HG02840 (cell line): ENCODE measurements around the gene ABCC1.

Source experiments
- ATAC-seq: cut with Tn5 transposase; IDR thresholded peaks from one replicate; pipeline ENCODE4 v1.9.1; 2021; ENCODE audit warnings: mild to moderate bottlenecking, moderate library complexity, moderate number of reproducible peaks; ENCODE audit not compliant: unreplicated experiment, low FRiP score

ABCC1 gene

DNA sequence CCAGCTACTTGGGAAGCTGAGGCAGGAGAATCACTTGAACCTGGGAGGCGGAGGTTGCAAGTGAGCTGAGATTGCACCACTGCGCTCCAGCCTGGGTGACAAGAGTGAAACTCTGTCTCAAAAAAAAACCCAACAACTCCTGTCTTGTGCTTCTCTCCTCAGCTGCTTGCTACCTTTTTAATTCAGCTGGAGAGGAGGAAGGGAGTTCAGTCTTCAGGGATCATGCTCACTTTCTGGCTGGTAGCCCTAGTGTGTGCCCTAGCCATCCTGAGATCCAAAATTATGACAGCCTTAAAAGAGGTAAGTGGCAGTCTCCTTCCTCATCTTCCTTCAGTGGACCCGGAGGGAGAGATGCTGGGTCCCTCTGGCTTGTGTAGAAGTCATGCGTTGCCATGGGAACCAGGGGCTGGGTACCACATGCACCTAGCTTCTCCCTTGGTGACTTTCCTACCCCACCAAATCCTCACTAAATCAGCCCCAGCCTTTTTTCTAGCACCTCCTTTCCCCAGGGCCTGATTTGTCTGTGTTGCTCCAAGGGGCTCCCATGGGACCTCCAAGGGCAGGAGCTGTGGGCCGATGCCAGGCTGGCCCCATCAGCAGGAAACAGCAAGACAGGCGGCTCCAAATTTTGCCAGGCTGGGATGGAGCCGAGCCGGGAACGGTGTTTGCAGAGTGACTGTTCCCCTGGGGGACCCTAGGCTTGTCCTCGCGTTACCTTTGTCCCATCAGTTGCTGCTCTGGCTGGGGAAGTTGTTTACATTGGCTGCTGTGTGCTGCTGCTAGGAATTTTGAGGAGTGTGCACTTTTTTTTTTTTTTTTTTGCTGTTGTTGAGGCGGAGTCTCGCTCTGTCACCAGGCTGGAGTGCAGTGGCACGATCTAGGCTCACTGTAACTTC, 65.2 kb downstream of the ABCC1 start:
- ATAC-seq, result no peak

DNA sequence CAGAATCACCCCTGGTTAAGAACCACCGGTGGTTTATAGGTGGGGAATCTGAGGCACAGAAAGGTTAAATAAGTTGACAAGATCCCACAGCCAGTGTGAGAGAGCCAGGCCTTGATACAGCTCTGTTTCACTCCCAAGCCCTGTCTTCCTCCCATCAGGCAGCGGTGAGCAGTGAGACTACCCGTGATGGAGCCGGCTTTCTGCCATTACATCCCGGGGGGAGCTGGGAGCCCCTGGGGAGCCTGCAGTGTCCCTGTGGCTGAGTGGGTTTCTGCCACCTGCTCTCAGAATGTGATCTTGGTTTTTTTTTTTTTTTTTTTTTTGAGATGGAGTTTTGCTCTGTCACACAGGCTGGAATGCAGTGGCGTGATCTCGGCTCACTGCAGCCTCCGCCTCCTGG, 66.4 kb downstream of the ABCC1 start:
- ATAC-seq, result no peak

DNA sequence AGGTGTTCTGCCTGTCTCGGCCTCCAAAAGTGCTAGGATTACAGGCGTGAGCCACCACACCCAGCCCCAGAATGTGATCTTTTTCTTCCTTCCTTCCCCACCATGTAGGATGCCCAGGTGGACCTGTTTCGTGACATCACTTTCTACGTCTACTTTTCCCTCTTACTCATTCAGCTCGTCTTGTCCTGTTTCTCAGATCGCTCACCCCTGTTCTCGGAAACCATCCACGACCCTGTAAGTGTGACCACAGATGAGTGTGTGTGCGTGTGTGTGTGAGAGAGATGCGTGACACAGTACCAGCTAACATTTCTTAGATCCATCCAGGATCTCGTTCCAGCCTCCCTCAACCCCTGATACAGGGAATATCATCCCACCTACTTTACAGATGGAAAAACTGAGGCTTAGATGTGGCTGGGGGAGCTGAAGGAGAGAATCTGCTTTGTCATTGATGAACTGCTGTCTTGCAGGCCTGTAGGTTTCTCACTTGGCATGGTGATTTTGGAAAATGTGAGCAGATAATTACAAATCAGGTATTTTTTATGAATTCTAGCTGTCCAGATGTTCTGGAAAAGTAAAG, 67.1 kb downstream of the ABCC1 start:
- ATAC-seq, result no peak

DNA sequence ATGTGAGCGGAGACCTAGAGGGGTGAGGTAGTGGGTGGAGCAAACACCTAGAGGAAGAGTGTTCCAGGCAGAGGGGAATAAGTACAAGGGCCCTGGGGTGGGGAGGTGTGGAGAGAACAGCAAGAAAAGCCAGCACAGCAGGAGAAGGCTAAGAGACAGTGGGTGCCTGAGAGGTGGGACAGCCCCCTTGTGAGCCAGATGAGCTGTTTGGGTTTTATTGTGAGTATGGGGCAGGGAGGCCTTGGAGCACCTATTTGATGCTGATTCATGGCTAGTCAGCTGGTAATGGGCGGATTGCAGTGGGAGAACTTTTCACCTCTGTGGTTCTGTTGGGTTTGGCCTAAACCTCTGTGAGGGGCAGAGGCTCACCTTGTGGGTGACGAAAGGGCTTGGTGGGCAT, 68.4 kb downstream of the ABCC1 start:
- no peak for ATAC-seq

DNA sequence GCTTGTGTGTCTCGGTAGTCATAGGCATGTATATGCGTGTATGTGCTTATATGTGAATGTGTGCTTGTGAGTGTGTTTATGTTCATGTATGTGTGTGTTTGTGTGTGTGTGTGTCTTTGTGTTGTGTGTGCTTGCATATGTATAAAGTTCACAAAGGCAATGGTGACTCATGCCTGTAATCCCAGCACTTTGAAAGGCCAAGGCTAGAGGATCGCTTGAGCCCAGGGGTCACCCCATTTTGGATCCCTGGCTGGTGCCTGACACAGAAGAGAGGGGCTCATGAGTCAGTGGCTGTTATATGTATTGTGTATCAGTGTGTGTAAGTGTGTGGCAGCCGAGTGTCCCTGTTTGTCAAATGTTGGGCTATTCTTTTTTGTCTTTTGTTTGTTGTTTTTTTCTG, 69.3 kb downstream of the ABCC1 start:
- no peak for ATAC-seq

DNA sequence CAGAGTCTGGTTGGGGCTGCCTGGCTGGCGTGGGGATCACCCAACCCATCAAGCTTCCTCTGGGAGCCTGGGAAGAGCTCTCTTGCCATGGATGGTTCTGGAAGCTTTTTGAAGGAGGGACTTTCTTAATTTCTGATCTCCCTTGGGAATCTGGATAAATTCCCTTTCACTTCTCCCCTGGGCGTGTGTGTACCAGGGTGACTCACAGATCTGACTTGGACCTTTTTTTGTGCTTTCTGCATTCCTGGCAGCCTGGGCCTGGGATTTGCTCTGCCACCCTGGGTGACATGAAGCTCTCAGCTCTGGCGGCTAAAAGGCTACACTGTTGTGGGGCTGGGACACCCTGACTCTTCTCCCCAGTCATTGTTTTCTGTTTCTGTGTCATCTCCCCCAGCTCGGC, 70.1 kb downstream of the ABCC1 start:
- ATAC-seq, result no peak

DNA sequence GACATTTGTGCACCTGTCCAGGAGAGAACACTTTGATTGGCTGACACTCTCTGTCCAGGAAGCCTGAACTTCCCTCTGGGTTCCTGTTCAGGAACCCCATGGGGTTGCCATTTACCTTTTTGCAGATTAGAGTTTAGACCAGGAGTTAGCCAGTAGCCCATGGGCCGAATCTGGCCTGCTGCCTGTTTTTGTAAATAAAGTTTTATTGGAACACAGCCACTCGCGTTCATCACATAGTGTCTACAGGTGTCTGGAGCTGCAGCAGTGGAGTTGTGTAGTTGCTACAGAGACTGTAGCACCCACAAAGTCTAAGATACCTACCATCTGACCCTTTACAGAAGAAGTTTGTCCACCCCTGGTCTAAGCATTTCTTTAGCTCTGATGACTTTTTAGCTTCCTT, 70.9 kb downstream of the ABCC1 start:
- ATAC-seq, result no peak

DNA sequence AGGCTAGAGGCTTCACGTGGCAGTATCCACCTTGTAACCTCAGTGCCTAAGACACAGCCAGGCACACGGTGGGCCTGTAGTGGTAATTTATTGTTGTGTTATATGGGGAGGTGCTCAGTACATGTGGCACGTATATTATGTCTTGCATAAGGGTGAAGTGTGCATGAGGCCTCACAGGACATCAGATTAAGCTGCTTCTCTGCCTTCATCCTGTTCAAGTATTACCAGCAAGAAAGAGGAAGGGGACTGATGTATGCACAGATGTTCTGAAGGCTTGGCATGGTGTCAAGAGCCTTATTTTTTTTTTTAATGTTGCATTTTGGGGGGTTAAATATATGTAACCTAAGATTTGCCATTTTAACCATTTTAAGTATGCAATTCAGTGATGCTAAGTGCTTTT, 71.6 kb downstream of the ABCC1 start:
- ATAC-seq, result no peak

DNA sequence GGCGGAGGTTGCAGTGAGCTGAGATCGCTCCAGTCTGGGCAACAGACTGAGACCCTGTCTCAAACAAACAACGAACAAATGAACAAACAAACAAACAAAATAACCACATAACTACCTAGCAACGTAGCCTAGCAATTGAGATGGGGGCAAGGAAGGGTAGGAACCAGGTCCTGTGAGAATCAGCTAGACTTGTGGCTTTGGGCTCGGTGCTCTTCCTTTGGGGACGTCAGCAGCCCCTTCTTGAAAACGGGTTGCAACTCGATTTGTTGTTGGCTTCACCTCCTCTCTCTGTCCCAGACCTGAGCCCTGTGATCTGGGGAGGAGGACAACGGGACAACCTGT, 72.2 kb downstream of the ABCC1 start:
- ATAC-seq, result no peak

DNA sequence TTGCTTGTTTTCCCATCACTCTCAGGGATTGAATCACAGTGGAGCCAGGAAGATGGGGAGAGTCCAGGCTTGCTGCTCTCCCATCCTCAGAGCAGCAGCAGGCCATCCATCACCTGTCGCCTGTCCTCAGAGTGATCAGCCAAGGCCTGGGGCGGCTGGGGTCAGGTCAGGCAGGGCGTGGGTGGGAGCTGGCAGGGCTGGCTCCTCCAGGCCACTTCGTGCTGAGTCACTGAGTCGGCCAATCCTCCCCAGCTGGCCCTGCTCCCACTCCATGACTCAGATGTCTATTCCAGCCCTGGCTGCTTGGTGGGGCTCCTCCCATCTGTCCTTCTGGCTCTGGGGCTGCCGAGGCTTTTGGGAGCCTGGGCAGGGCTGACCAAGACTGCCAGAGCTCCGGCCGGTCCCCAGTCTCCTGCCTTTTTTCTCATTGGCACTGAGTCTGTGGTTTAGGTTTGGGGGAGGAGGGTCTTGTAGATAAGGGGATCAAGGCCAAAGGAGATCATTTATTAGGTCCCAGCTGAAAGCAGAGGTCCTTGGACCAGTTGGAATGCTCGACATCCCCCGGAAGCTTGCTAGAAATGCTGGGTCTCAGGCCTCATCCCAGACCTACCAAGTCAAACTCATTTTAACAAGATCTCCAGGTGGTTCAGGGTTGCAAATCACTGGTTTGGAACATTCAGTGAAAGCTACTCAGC, 72.7 kb downstream of the ABCC1 start:
- no peak for ATAC-seq

DNA sequence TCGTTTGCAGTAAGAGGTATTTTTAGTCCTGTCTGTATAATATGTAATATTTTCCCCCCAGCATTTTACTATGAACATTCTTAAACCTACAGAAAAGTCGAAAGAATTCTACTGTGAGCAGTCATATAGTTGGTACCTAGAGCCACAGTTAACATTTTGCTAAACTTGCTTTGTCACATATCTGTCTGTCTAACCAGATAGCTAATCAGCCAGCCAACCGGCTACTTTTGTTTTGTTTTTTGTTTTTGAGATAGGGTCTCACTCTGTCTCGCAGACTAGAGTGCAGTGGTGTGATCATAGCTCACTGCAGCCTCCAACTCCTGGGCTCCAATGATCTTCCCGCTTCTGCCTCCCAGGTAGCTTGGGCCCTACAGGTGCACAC, 73.3 kb downstream of the ABCC1 start:
- ATAC-seq, result no peak

DNA sequence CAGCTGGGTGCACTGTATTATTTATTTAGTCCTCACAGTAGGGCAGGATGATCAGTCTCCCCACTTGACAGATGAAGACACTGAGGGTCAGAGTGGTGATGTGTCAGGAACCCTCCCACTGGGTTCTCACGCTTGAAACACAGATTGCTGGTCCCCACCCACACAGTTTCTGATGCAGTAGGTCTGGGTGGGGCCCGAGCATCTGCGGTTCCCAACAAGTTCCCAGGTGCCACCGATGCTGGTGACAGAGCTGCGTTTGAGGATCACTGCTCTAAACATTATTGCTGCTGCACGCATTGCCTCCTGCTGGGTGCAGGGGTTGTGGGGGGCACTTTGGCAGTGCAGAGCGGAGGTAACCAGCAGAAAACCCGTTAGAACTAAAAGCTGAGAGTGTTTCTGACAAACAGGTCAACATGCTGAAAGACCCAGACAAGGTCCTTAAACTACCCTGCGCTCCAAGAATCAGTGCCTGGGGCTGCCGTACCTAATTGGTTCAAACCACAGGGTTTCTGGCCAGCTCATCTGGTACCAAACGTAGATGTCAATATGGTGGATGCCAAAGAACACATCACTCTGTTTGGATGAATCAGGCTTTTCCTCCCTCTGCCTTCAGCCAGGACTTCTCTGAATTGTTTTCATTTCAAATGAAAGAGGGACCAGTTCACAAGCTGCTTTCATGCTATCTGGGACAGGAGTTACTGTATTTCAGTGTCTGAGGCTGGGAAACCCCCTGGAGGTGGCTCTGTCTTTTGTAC, 76.0 kb downstream of the ABCC1 start:
- ATAC-seq, result no peak

DNA sequence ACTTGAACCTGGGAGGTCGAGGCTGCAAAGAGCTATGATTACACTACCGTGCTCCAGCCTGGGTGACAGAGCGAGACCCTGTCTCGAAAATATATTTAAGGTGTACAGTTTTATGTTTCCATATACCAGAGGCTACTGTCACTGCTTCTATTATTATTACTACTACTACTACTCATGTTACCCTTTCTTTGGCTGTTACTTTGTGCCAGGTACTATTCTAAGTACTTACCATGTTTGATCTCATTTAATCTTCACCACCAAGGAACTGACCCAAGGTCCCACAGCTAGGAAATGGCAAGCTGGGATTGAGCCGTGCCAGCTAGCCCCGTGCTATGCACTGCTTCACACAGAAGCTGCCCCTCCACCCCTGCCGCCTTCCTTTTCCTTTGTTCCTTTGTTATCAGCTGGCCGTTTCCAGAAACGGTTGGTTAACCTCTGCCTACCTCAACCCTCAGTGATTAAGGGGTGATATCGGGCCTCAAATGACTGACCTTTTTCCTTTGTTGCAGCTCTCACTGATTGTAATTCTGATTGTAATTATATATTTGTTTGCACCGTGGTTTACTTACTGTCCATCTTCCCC, 78.4 kb downstream of the ABCC1 start:
- no peak for ATAC-seq

DNA sequence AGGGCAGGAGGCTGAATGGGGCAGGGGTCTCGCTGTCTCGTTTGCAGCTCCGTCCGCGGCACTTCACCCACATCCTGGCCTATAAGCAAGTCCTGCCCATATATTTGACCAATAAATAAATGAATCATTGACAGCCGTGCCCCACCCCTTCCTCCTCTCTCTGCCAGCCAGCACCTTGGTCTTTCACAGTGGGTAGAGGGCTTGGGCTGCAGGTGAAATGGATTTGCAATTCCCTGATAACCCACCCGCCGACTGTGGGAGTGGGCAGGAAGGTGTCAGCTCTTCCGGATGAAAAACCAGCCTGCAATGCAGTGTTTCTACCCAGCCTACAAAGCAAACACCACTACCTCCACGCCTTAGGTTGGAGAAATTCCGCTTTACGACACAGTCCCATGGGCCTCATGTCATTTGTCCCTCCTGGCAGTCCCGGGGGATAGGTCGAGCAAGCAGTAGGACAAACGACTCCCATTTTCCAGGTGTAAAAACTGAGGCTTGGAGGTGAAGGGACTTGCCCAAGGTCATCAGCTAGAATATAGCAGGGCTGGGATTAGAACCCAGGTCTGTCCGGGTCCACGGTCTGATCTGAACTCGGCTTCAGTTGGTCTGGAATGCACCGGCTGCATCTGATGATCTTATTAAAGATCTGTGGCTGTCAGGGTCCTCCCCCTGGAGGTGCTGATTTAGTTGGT, 79.0 kb downstream of the ABCC1 start:
- ATAC-seq, result no peak

DNA sequence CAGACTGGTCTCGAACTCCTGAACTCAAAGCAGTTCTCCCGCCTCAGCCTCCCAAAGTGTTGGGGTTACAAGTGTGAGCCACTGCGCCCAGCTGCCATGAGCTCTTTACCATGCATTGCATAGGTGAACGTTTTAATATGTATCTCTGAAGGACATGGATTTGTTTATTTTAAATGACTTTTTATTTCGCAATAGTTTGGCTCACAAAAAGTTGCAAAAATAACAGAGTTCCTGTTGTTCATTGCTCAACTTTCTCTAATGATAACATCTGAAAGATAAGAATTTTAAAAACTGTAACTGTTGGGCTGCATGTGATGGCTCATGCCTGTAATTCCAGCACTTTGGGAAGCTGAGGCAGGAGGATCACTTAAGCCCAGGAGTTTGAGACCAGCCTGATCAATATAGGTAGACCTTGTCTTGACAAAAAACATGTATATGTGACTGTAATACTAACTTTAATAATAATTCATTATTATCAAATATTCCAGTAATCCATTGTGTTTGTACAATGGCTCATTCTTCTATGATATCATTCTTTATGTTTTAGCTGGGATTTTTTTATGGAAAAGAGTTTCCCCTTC, 80.1 kb downstream of the ABCC1 start:
- ATAC-seq, result no peak

DNA sequence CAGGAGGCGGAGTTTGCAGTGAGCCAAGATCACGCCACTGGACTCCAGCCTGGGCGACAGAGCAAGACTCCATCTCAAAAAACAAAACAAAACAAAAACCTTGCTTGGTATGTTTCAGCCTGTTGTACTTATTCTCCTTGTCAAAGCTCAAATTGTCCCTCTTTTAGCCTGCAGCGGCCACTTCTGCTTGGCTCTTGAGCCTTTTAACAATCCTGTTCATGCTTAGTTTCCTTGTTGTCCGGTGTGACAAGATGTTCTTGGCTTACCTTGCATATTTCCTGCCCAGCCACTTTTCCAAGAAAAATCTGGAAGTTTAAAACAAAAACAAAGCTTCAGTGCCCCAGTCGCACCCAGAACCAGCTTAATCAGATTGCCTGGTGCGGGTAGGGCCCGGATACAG, 81.0 kb downstream of the ABCC1 start:
- ATAC-seq, result no peak

DNA sequence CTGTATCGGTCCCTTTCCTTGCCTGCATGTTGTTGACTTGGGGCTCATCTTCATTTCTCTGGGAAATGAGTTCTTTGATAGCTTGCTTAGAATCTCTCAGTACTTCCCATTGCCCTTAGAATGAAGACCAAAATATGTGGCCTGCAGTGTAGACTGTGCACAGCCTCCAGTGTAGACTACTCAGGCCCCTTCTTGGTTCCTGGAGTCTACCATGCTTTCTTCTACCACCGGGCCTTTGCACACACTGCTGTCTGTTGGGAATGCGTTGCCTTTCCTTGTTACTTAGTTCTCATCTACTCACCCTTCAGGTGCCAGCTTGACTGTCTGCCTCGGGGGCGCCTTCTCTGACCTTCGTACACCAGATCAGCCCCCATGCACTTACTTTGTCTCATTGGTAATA, 82.0 kb downstream of the ABCC1 start:
- no peak for ATAC-seq

DNA sequence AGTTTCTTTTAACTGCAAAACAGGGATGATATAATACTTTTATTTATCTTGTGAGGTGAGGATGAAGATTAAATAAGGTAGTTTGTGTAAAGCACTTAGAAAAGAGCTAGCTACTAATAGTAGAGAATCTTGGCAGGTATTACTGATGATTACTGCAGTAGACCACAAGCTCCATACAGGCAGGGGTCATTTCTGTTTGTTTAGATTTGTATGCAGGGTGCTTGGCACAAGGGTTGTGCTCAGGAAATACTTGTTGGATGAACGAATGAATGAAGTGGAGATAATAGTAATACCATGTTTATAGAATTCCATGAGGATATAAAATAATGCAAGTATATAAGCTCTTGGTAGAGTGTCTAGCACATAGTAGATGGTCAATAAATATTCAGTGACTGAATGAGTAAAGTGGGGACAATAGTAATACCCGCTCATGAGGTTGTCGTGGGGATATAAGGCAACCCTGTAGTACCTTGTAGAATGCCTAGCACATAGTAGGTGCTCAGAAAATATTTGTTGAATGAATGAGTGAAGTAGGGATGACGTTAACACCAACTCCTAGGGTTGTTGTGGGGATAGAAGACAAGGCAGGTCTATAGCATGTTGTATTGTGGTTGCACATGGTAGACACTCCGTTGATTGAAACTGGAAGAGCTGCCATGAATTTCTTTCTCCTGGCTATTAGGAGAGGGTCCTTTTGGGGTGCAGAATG, 83.0 kb downstream of the ABCC1 start:
- ATAC-seq, result no peak

DNA sequence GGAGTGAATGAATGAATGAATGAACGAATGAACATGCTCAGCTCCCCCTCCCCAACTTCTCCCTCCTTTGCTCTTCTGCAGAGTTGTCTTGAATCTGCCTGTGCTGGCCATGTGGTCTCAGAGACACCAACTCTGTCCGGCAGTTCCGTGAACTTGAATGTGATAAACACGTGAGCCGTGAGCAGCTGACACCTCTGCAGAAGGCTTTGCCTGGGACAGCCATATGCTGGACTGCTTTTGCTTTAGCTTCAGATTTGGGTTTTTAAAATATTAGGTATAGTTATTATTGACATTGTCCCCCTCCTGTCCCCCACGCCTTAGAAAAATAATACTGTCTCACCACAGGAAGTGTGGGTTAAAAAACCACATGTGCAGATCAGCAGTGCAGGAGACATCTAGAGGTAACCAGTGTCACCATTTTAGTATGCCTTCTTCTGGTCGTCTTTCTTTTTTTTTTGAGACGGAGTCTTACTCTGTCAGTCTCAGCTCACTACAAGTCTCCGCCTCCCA, 83.8 kb downstream of the ABCC1 start:
- ATAC-seq, result no peak
